ENCODE results near the gene ZNF700. TPM values are rescaled to one million over a fixed set of nuclear protein-coding genes. Genes with fewer than 3 reads are reported as not detected.

The ZNF700 gene
- polyA plus RNA-seq, 1 donor (not counting 4 experiments of a cell fraction or from before 2014, with no cell fraction given): 8.5 TPM

- Histone ChIP-seq H3K9ac (ENCODE audit: control insufficient read depth, extremely low read depth, insufficient read depth, low read length) (no peak overlapping the region), H3K4me2 (ENCODE audit: control insufficient read depth, extremely low read depth, insufficient read depth, low read depth, low read length) (no peak overlapping the region), H3K9me3 (ENCODE audit: control insufficient read depth, low read depth, low read length) (no peaks in the 10 kb centered on the region), H2AFZ (ENCODE audit: control insufficient read depth, low read length) (no peak overlapping the region), H3K27me3 (ENCODE audit: control insufficient read depth, extremely low read depth, insufficient read depth, low read length) (no peaks in the 10 kb centered on the region), H3K36me3 (ENCODE audit: control insufficient read depth in 2 of 2, extremely low read depth in 1 of 2, insufficient read depth in 2 of 2, low read length in 2 of 2) (no peaks in the 10 kb centered on the region), H3K4me3 (ENCODE audit: control insufficient read depth in 2 of 3, extremely low read depth in 1 of 3, insufficient read depth in 2 of 3, low read depth in 1 of 3, low read length in 3 of 3) (no peak overlapping the region), H3K79me2 (ENCODE audit: control insufficient read depth, insufficient read depth, low read length) (no peaks in the 10 kb centered on the region), H4K20me1 (ENCODE audit: control insufficient read depth, extremely low read depth, insufficient read depth, low read length) (no peaks in the 10 kb centered on the region), H3K9me1 (ENCODE audit: control insufficient read depth, extremely low read depth, insufficient read depth, low read length) (no peaks in the 10 kb centered on the region), H3K27ac (ENCODE audit: control insufficient read depth, insufficient read depth, low read length) (no peak overlapping the region), H3K4me1 (ENCODE audit: control insufficient read depth, extremely low read depth, insufficient read depth, low read length) (peaks cover 2% of the 10 kb centered on the region)
- TF ChIP-seq EZH2 (IDR thresholded peaks at IDR 0.05; ENCODE audit: low read length) (no peak), CTCF (optimal IDR thresholded peaks at IDR 0.05 in 1 of 3, IDR thresholded peaks at IDR 0.05 in 1 of 3, conservative IDR thresholded peaks at IDR 0.05 in 1 of 3; ENCODE audit: extremely low read depth in 1 of 3, insufficient read depth in 2 of 3, low read length in 3 of 3) (no peak)
- DNase-seq (ENCODE audit: low read depth, low spot score): no peak
- dilution Hi-C loops (cut with MboI; ENCODE audit: extremely low pct_ligation_motif_present, low sequenced_read_pairs): no loop called here
- FAIRE-seq: no peak
These were observed 46.1 kb downstream of the ZNF700 start for GRCh38 chr19:11971041-11971440.

GRCh38 chr19:11973019-11973810 is 48.3 kb downstream of the ZNF700 start:
- Histone ChIP-seq H3K9ac (ENCODE audit: control insufficient read depth, extremely low read depth, insufficient read depth, low read length) (no peak overlapping the region), H3K4me3 (ENCODE audit: control insufficient read depth in 2 of 3, extremely low read depth in 1 of 3, insufficient read depth in 2 of 3, low read depth in 1 of 3, low read length in 3 of 3) (no peak overlapping the region), H4K20me1 (ENCODE audit: control insufficient read depth, extremely low read depth, insufficient read depth, low read length) (no peaks in the 10 kb centered on the region), H3K9me3 (ENCODE audit: control insufficient read depth, low read depth, low read length) (peaks cover 2% of the 10 kb centered on the region), H3K27ac (ENCODE audit: control insufficient read depth, insufficient read depth, low read length) (no peak overlapping the region), H3K27me3 (ENCODE audit: control insufficient read depth, extremely low read depth, insufficient read depth, low read length) (no peaks in the 10 kb centered on the region), H3K9me1 (ENCODE audit: control insufficient read depth, extremely low read depth, insufficient read depth, low read length) (no peaks in the 10 kb centered on the region), H3K4me1 (ENCODE audit: control insufficient read depth, extremely low read depth, insufficient read depth, low read length) (peaks cover 5% of the 10 kb centered on the region), H3K4me2 (ENCODE audit: control insufficient read depth, extremely low read depth, insufficient read depth, low read depth, low read length) (no peak overlapping the region), H3K36me3 (ENCODE audit: control insufficient read depth in 2 of 2, extremely low read depth in 1 of 2, insufficient read depth in 2 of 2, low read length in 2 of 2) (peaks cover 0 to 2% of the 10 kb centered on the region in 2 experiments), H3K79me2 (ENCODE audit: control insufficient read depth, insufficient read depth, low read length) (no peaks in the 10 kb centered on the region), H2AFZ (ENCODE audit: control insufficient read depth, low read length) (no peak overlapping the region)
- dilution Hi-C loops (cut with MboI; ENCODE audit: extremely low pct_ligation_motif_present, low sequenced_read_pairs): no loop called here
- DNase-seq (ENCODE audit: low read depth, low spot score) (no peak), FAIRE-seq (no peak)
- no peak for TF ChIP-seq EZH2 (IDR thresholded peaks at IDR 0.05; ENCODE audit: low read length)
